ENCODE data around the gene MEMO1. TPM values are rescaled to one million over a fixed set of nuclear protein-coding genes. Genes with fewer than 3 reads are reported as not detected.

Gene MEMO1
- total and polyA plus RNA-seq, 2 donors (not counting 3 experiments of a cell fraction or from before 2014, with no cell fraction given): 38.6 to 56.2 TPM

- TF ChIP-seq MYC (IDR thresholded peaks at IDR 0.05; ENCODE audit: low read depth, low read length) (no peak), JUN (IDR thresholded peaks at IDR 0.05; ENCODE audit: borderline replicate concordance, insufficient read depth, insufficient read length, low read depth) (no peak), CTCF (IDR thresholded peaks at IDR 0.05; ENCODE audit: extremely low read depth in 1 of 2, insufficient read depth in 1 of 2, low read depth in 1 of 2, low read length in 2 of 2) (no peak), MAX (IDR thresholded peaks at IDR 0.05; ENCODE audit: insufficient read depth, insufficient read length) (no peak), EZH2 (IDR thresholded peaks at IDR 0.05; ENCODE audit: borderline replicate concordance, low read depth, low read length, severe bottlenecking) (no peak), FOS (IDR thresholded peaks at IDR 0.05; ENCODE audit: borderline replicate concordance, insufficient read depth, low read length) (no peak), POLR2AphosphoS5 (IDR thresholded peaks at IDR 0.05; ENCODE audit: insufficient read depth, low read depth, low read length) (no peak), POLR2A (IDR thresholded peaks at IDR 0.05; ENCODE audit: low read depth, low read length) (no peak), GATA2 (IDR thresholded peaks at IDR 0.05; ENCODE audit: insufficient read depth, insufficient read length, low read depth, low read length) (no peak)
- H3K79me2 ChIP-seq (ENCODE audit: control insufficient read depth, insufficient read depth, low read length): peaks cover 84% of the 10 kb centered on the region
- DNase-seq (ENCODE audit: low read depth, low spot score) (no peak), FAIRE-seq (no peak)
- no peak overlapping the region for H3K4me3 ChIP-seq (replicated peaks in 1 of 3; ENCODE audit: insufficient read depth in 1 of 3, low read depth in 1 of 3, low read length in 3 of 3)
- H3K27me3 ChIP-seq (ENCODE audit: control insufficient read depth in 2 of 2, insufficient read depth in 2 of 2, low read length in 2 of 2): no peaks in the 10 kb centered on the region
- intact Hi-C loops (cut with micrococcal nuclease) (no loop called here), dilution Hi-C loops (cut with MboI; ENCODE audit: extremely low pct_ligation_motif_present, low sequenced_read_pairs) (no loop called here)
- no peak overlapping the region for H3K27ac ChIP-seq (ENCODE audit: insufficient read depth, low read depth, low read length)
- no peak overlapping the region for H3K9ac ChIP-seq (replicated peaks; ENCODE audit: extremely low read depth, insufficient read depth, low read length)
- no peaks in the 10 kb centered on the region for H4K20me1 ChIP-seq (replicated peaks; ENCODE audit: control insufficient read depth, extremely low read depth, insufficient read depth, low read length)
- no peaks in the 10 kb centered on the region for H3K9me3 ChIP-seq (replicated peaks; ENCODE audit: control insufficient read depth, insufficient read depth, low read length)
- BruUV-seq (replicated peaks): no TSS peak
- CTCF ChIA-PET: no interaction called here
- POLR2A ChIA-PET: no interaction called here
- no peaks in the 10 kb centered on the region for H3K4me1 ChIP-seq (ENCODE audit: control insufficient read depth, extremely low read depth, insufficient read depth, low read length)
- H3K36me3 ChIP-seq (ENCODE audit: control insufficient read depth in 2 of 2, extremely low read depth in 1 of 2, insufficient read depth in 2 of 2, low read length in 2 of 2): no peaks in the 10 kb centered on the region
- no peaks in the 10 kb centered on the region for H3K9me1 ChIP-seq (replicated peaks; ENCODE audit: control insufficient read depth, extremely low read depth, insufficient read depth, low read length)
- no peak overlapping the region for H2AFZ ChIP-seq (ENCODE audit: low read depth, low read length)
- H3K4me2 ChIP-seq (ENCODE audit: insufficient read depth, low read length): no peak overlapping the region
Observed at GRCh38 chr2:31958140-31958717, 52.6 kb downstream of the MEMO1 start.

Measured in endothelial cell of umbilical vein (primary cell).